Measurements from ENCODE around the gene PXMP2. TPM values are rescaled to one million over a fixed set of nuclear protein-coding genes. Genes with fewer than 3 reads are reported as not detected.

The PXMP2 gene
- total RNA-seq, 1 donor from 2014 or later = 34.8 TPM

DNA sequence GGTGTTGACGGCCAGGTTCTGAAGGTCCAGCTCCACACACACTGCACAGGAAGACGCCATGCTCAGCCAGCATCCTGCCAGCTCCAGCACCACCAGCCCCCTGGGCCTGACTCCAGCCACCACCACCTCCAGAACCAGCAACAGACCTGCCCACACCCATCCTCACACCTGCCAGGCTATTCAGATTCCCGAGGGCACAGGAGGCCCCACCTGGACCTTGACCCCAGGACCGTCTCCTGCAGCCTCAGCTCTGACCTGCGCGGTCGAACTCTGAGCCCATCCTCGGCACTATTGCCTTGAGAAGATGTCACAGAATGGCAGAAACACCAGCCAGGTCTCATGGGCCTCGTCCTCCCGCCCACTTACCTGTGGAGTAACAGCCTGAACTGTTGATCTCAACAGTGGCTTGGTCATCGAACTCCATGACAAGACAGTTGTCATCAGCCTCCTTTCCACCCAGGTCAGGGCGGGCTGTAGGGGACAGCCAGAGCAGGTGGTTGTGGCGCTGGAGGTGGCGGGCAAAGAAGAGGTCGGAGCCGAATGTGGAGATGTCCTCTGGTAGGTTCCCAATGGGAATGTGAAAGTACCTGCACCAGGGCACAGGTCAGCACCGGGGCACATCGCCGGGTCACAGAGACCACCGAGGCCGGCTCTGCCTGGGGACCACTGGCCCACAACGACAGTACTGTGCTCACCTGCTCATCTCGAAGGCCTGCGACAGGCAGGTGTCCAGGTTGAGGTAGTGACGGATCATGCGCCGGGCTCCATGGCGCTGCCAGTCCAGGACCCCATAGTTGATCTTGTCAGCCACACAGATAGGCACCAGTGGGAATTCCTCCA is 45.4 kb upstream of the PXMP2 start:
- TF ChIP-seq, protein P1, sequence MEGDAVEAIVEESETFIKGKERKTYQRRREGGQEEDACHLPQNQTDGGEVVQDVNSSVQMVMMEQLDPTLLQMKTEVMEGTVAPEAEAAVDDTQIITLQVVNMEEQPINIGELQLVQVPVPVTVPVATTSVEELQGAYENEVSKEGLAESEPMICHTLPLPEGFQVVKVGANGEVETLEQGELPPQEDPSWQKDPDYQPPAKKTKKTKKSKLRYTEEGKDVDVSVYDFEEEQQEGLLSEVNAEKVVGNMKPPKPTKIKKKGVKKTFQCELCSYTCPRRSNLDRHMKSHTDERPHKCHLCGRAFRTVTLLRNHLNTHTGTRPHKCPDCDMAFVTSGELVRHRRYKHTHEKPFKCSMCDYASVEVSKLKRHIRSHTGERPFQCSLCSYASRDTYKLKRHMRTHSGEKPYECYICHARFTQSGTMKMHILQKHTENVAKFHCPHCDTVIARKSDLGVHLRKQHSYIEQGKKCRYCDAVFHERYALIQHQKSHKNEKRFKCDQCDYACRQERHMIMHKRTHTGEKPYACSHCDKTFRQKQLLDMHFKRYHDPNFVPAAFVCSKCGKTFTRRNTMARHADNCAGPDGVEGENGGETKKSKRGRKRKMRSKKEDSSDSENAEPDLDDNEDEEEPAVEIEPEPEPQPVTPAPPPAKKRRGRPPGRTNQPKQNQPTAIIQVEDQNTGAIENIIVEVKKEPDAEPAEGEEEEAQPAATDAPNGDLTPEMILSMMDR (IDR thresholded peaks at IDR 0.05; ENCODE audit: insufficient read depth, low read length, poor library complexity, severe bottlenecking) = no peak
- Histone ChIP-seq H3K36me3 (ENCODE audit: control insufficient read depth, insufficient read depth, low read length) (peaks cover 1% of the 10 kb centered on the region), H3K4me3 (ENCODE audit: low read depth, low read length) (no peak overlapping the region), H3K27me3 (ENCODE audit: control insufficient read depth, insufficient read depth, low read length) (no peaks in the 10 kb centered on the region)
- no peak for DNase-seq (ENCODE audit: low read depth)

DNA sequence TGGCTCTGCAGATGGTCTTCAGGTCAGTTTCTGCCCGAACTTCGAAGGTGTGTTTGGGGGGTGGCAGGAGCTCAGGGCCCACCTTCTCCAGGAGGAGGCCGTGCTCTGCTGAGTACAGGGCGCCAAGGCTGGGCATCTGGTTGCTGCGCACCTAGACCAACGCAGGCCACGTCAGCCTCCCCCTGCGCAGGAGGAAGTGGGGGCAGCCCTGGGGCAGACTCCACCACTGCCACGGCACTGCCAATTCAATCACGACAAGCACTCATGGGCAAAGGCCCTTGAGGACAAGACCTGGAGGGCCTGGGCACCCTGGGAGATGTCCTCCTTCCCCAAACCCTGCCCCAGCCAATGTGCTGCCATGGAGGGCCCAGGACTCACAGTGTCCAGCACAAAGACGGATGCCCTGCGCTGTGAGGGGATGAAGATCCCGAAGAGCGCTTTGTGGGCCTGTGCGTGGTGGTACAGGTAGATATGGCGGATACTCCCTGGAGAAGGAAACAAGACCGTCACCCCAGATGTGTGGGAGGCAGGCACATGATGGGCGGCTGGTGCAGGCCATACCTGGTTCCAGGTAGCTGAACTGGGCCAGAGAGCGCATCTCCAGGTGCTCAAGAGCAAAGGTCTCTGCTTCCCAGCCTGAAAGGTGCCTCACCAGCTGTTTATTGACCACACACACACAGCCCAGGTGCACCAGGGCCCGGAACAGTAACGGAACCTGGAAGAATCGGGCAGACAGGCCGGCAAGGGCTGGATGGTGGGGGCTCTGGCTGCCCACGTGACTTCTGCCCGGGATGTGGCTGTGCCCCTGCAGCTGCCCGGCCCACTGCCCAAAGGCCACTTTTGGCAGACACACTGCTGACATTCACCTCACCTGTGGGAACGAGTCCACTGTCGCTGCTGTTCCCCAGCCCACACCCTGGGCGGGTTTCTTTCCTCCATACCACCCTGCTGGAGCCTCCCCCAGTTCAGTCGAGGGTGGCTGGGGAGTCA is 44.2 kb upstream of the PXMP2 start:
- Histone ChIP-seq H3K27me3 (ENCODE audit: control insufficient read depth, insufficient read depth, low read length) (no peaks in the 10 kb centered on the region), H3K4me3 (ENCODE audit: low read depth, low read length) (no peak overlapping the region), H3K36me3 (ENCODE audit: control insufficient read depth, insufficient read depth, low read length) (peaks cover 1% of the 10 kb centered on the region)
- TF ChIP-seq, protein P1 (IDR thresholded peaks at IDR 0.05; ENCODE audit: insufficient read depth, low read length, poor library complexity, severe bottlenecking) = no peak
- no peak for DNase-seq (ENCODE audit: low read depth)

DNA sequence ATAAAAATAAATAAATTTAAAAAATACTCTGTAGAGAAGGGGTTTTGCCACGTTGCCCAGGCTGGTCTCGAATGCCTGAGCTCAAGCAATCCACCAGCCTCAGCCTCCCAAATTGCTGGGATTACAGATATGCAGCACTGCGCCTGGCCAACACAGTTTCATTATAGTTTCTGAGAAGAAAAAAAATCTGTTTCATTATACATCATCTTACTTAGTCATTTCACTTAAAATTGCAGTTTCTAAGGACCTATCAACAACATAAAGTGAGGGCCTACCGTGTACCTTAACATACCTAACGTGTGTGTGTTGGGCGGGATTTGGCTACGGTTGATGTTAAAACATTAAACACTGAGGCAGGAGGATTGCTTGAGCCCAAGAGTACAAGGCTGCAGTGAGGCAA is 40.5 kb upstream of the PXMP2 start:
- H3K27me3 ChIP-seq (ENCODE audit: control insufficient read depth, insufficient read depth, low read length) = no peaks in the 10 kb centered on the region
- no peak for DNase-seq (ENCODE audit: low read depth)
- TF ChIP-seq, protein P1 (IDR thresholded peaks at IDR 0.05; ENCODE audit: insufficient read depth, low read length, poor library complexity, severe bottlenecking) = no peak
- peaks cover 1% of the 10 kb centered on the region for H3K36me3 ChIP-seq (ENCODE audit: control insufficient read depth, insufficient read depth, low read length)
- H3K4me3 ChIP-seq (ENCODE audit: low read depth, low read length) = no peak overlapping the region

DNA sequence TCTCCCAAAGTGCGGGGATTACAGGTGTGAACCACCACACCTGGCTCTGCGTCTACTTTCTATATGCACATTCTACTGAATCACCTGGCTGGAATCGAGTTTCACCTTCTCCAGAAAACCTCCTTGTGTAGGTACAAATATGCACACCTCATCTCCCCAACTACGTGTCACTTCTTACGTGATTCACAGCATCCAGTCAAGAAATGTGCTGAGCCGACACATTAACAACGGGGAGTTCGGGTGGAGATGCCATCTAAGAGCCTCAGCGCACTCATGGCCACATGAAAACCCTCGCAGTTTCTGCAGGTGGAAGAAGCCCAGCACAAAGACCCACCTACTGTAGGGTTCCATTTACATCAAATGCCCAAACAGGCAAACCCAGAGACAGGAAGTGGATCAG is 39.5 kb upstream of the PXMP2 start:
- TF ChIP-seq, protein P1 (IDR thresholded peaks at IDR 0.05; ENCODE audit: insufficient read depth, low read length, poor library complexity, severe bottlenecking) = no peak
- H3K36me3 ChIP-seq (ENCODE audit: control insufficient read depth, insufficient read depth, low read length) = no peaks in the 10 kb centered on the region
- no peak overlapping the region for H3K4me3 ChIP-seq (ENCODE audit: low read depth, low read length)
- H3K27me3 ChIP-seq (ENCODE audit: control insufficient read depth, insufficient read depth, low read length) = no peaks in the 10 kb centered on the region
- DNase-seq (ENCODE audit: low read depth) = no peak

DNA sequence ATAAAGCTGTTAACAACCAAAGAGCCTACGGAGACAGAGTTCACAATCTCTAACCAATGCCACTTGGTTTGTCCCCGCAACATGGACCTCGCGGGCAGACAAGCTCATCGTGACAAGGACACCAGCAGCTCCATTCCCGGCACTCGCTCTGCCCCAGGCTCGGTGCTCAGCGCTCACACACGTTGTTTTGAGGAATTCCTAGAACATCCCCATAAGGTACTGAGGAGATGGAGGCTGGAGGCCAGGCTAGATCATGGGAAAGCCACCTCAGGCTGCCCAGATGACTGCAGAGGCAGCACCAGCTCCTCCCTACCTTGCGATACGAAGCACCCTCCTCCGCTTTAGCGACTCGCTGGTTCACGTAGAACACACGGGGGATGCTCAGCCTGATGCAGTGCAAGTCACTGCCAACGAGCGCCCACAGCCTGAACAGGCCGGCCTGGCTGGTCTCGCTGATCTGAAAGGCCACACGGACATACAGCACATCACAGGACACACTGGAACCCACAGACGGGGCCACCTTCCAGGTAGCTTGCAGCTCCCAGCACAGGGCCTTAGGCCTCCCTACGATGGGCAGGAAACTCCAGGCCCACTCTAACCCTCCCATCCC is 38.7 kb upstream of the PXMP2 start:
- no peak overlapping the region for H3K4me3 ChIP-seq (ENCODE audit: low read depth, low read length)
- H3K27me3 ChIP-seq (ENCODE audit: control insufficient read depth, insufficient read depth, low read length) = no peaks in the 10 kb centered on the region
- TF ChIP-seq, protein P1 (IDR thresholded peaks at IDR 0.05; ENCODE audit: insufficient read depth, low read length, poor library complexity, severe bottlenecking) = no peak
- no peak for DNase-seq (ENCODE audit: low read depth)
- no peaks in the 10 kb centered on the region for H3K36me3 ChIP-seq (ENCODE audit: control insufficient read depth, insufficient read depth, low read length)
